ENCODE results near the gene CLASP1.

GRCh38 chr2:121309801-121310200 lies 339.5 kb downstream of the CLASP1 start:
- TF ChIP-seq MAX (IDR thresholded peaks at IDR 0.05) (no peak), ZBTB33 (IDR thresholded peaks at IDR 0.05) (no peak), YY1 (IDR thresholded peaks at IDR 0.05) (no peak), CTCF (IDR thresholded peaks at IDR 0.05; ENCODE audit: low read depth, low read length, missing input control) (no peak), JUND (IDR thresholded peaks at IDR 0.05) (no peak), RAD21 (IDR thresholded peaks at IDR 0.05) (no peak)
- TF ChIP-seq, protein P1, sequence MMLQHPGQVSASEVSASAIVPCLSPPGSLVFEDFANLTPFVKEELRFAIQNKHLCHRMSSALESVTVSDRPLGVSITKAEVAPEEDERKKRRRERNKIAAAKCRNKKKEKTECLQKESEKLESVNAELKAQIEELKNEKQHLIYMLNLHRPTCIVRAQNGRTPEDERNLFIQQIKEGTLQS (IDR thresholded peaks at IDR 0.05) = no peak
